HG03469 (cell line): ENCODE results near the gene CEMIP2.
"Not testable (repeated sequence)": the region's sequence is repeated elsewhere in the genome, so short reads cannot be mapped to it uniquely, and the experiment has no call there.

Experiments used
- ATAC-seq: cut with Tn5 transposase; IDR thresholded peaks from one replicate; pipeline ENCODE4 v1.9.1; 2021; ENCODE audit warnings: mild to moderate bottlenecking, moderate library complexity, moderate number of reproducible peaks; ENCODE audit not compliant: unreplicated experiment

The CEMIP2 gene

GRCh38 chr9:71719562-71719961, 48.8 kb downstream of the CEMIP2 start:
- ATAC-seq, result no peak

GRCh38 chr9:71719088-71719487, 49.2 kb downstream of the CEMIP2 start:
- ATAC-seq, result no peak

GRCh38 chr9:71716138-71716909, 52.0 kb downstream of the CEMIP2 start:
- ATAC-seq, result no peak

- ATAC-seq, result no peak
Observed at GRCh38 chr9:71710856-71711255, 57.5 kb downstream of the CEMIP2 start.

- ATAC-seq, result no peak
Observed at GRCh38 chr9:71710201-71710600, 58.1 kb downstream of the CEMIP2 start.

- ATAC-seq, result no peak
Observed at GRCh38 chr9:71709384-71709783, 58.9 kb downstream of the CEMIP2 start.

- no peak for ATAC-seq
Observed at GRCh38 chr9:71706176-71706575, 62.1 kb downstream of the CEMIP2 start.

- ATAC-seq, result no peak
Observed at GRCh38 chr9:71704796-71705195, 63.5 kb downstream of the CEMIP2 start.

GRCh38 chr9:71703172-71703872, 65.0 kb downstream of the CEMIP2 start:
- ATAC-seq, result no peak

GRCh38 chr9:71697882-71698281, 70.4 kb downstream of the CEMIP2 start:
- ATAC-seq, result no peak

- no peak for ATAC-seq
Observed at GRCh38 chr9:71694332-71694731, 74.0 kb downstream of the CEMIP2 start.

- ATAC-seq, result no peak
Observed at GRCh38 chr9:71693607-71694006, 74.7 kb downstream of the CEMIP2 start.

- ATAC-seq, result no peak
Observed at GRCh38 chr9:71692337-71692736, 76.0 kb downstream of the CEMIP2 start.

- not testable (repeated sequence) for ATAC-seq
Observed at GRCh38 chr9:71691576-71691975, 76.7 kb downstream of the CEMIP2 start.

GRCh38 chr9:71690689-71691435, 77.5 kb downstream of the CEMIP2 start:
- no peak for ATAC-seq

- no peak for ATAC-seq
Observed at GRCh38 chr9:71690063-71690688, 78.1 kb downstream of the CEMIP2 start.

- no peak for ATAC-seq
Observed at GRCh38 chr9:71687676-71688075, 80.6 kb downstream of the CEMIP2 start.

GRCh38 chr9:71685988-71686387, 82.3 kb downstream of the CEMIP2 start:
- no peak for ATAC-seq

- ATAC-seq, result peak; percentile 44
Observed at GRCh38 chr9:71685394-71685793, 82.9 kb downstream of the CEMIP2 start.

- ATAC-seq, result no peak
Observed at GRCh38 chr9:71684566-71684965, 83.7 kb downstream of the CEMIP2 start.

- ATAC-seq, result no peak
Observed at GRCh38 chr9:71683598-71684235, 84.6 kb downstream of the CEMIP2 start.
